ENCODE results near the gene PGK2. TPM values are rescaled to one million over a fixed set of nuclear protein-coding genes. Genes with fewer than 3 reads are reported as not detected.
"Not testable (repeated sequence)": the region's sequence is repeated elsewhere in the genome, so short reads cannot be mapped to it uniquely, and the experiment has no call there.

The PGK2 gene
- total RNA-seq, 1 donor from 2014 or later, result not detected

GRCh38 chr6:49796842-49797455, 9.9 kb upstream of the PGK2 start:
- H3K4me3 ChIP-seq (ENCODE audit: low read length in 3 of 3); H3K27ac ChIP-seq (ENCODE audit: low read depth, low read length); H3K4me1 ChIP-seq (ENCODE audit: control insufficient read depth in 3 of 3, insufficient read depth in 3 of 3, low read length in 3 of 3); H3K9ac ChIP-seq (ENCODE audit: low read depth in 1 of 3, low read length in 3 of 3); H3K27me3 ChIP-seq (ENCODE audit: control insufficient read depth in 3 of 3, insufficient read depth in 3 of 3, low read length in 3 of 3); H3K9me3 ChIP-seq (ENCODE audit: control insufficient read depth in 3 of 3, low read length in 3 of 3); H3K36me3 ChIP-seq (ENCODE audit: control insufficient read depth in 3 of 3, insufficient read depth in 3 of 3, low read length in 3 of 3): not testable (repeated sequence)

- Histone ChIP-seq H3K27me3 (ENCODE audit: control insufficient read depth in 3 of 3, insufficient read depth in 3 of 3, low read length in 3 of 3) (no peaks in the 10 kb centered on the region), H3K4me3 (ENCODE audit: low read length in 3 of 3) (no peak overlapping the region), H3K27ac (ENCODE audit: low read depth, low read length) (no peak overlapping the region), H3K9me3 (ENCODE audit: control insufficient read depth in 3 of 3, low read length in 3 of 3) (no peaks in the 10 kb centered on the region), H3K36me3 (ENCODE audit: control insufficient read depth in 3 of 3, insufficient read depth in 3 of 3, low read length in 3 of 3) (no peaks in the 10 kb centered on the region), H3K9ac (ENCODE audit: low read depth in 1 of 3, low read length in 3 of 3) (no peak overlapping the region), H3K4me1 (ENCODE audit: control insufficient read depth in 3 of 3, insufficient read depth in 3 of 3, low read length in 3 of 3) (no peaks in the 10 kb centered on the region)
Measured at GRCh38 chr6:49790341-49790740, 3.3 kb upstream of the PGK2 start.

GRCh38 chr6:49784272-49784671, 2.8 kb downstream of the PGK2 start:
- Histone ChIP-seq H3K36me3 (ENCODE audit: control insufficient read depth in 3 of 3, insufficient read depth in 3 of 3, low read length in 3 of 3) (no peaks in the 10 kb centered on the region), H3K4me1 (ENCODE audit: control insufficient read depth in 3 of 3, insufficient read depth in 3 of 3, low read length in 3 of 3) (no peaks in the 10 kb centered on the region), H3K4me3 (ENCODE audit: low read length in 3 of 3) (no peak overlapping the region), H3K9me3 (ENCODE audit: control insufficient read depth in 3 of 3, low read length in 3 of 3) (no peaks in the 10 kb centered on the region), H3K9ac (ENCODE audit: low read depth in 1 of 3, low read length in 3 of 3) (no peak overlapping the region), H3K27me3 (ENCODE audit: control insufficient read depth in 3 of 3, insufficient read depth in 3 of 3, low read length in 3 of 3) (no peaks in the 10 kb centered on the region), H3K27ac (ENCODE audit: low read depth, low read length) (no peak overlapping the region)

- no peak overlapping the region for H3K27ac ChIP-seq (ENCODE audit: low read depth, low read length)
- H3K9ac ChIP-seq (ENCODE audit: low read depth in 1 of 3, low read length in 3 of 3), result no peak overlapping the region
- H3K9me3 ChIP-seq (ENCODE audit: control insufficient read depth in 3 of 3, low read length in 3 of 3), result no peaks in the 10 kb centered on the region
- no peak overlapping the region for H3K4me3 ChIP-seq (ENCODE audit: low read length in 3 of 3)
- no peaks in the 10 kb centered on the region for H3K4me1 ChIP-seq (ENCODE audit: control insufficient read depth in 3 of 3, insufficient read depth in 3 of 3, low read length in 3 of 3)
- H3K36me3 ChIP-seq (ENCODE audit: control insufficient read depth in 3 of 3, insufficient read depth in 3 of 3, low read length in 3 of 3), result no peaks in the 10 kb centered on the region
- H3K27me3 ChIP-seq (ENCODE audit: control insufficient read depth in 3 of 3, insufficient read depth in 3 of 3, low read length in 3 of 3), result no peaks in the 10 kb centered on the region
Measured at GRCh38 chr6:49782725-49783124, 4.4 kb downstream of the PGK2 start.

- Histone ChIP-seq H3K4me1 (ENCODE audit: control insufficient read depth in 3 of 3, insufficient read depth in 3 of 3, low read length in 3 of 3) (no peaks in the 10 kb centered on the region), H3K36me3 (ENCODE audit: control insufficient read depth in 3 of 3, insufficient read depth in 3 of 3, low read length in 3 of 3) (no peaks in the 10 kb centered on the region), H3K9ac (ENCODE audit: low read depth in 1 of 3, low read length in 3 of 3) (no peak overlapping the region), H3K27ac (ENCODE audit: low read depth, low read length) (no peak overlapping the region), H3K27me3 (ENCODE audit: control insufficient read depth in 3 of 3, insufficient read depth in 3 of 3, low read length in 3 of 3) (no peaks in the 10 kb centered on the region), H3K4me3 (ENCODE audit: low read length in 3 of 3) (no peak overlapping the region), H3K9me3 (ENCODE audit: control insufficient read depth in 3 of 3, low read length in 3 of 3) (no peaks in the 10 kb centered on the region)
Measured at GRCh38 chr6:49782293-49782692, 4.8 kb downstream of the PGK2 start.

- Histone ChIP-seq H3K9ac (ENCODE audit: low read depth in 1 of 3, low read length in 3 of 3) (no peak overlapping the region), H3K27me3 (ENCODE audit: control insufficient read depth in 3 of 3, insufficient read depth in 3 of 3, low read length in 3 of 3) (no peaks in the 10 kb centered on the region), H3K4me3 (ENCODE audit: low read length in 3 of 3) (no peak overlapping the region), H3K4me1 (ENCODE audit: control insufficient read depth in 3 of 3, insufficient read depth in 3 of 3, low read length in 3 of 3) (no peaks in the 10 kb centered on the region), H3K9me3 (ENCODE audit: control insufficient read depth in 3 of 3, low read length in 3 of 3) (no peaks in the 10 kb centered on the region), H3K36me3 (ENCODE audit: control insufficient read depth in 3 of 3, insufficient read depth in 3 of 3, low read length in 3 of 3) (no peaks in the 10 kb centered on the region), H3K27ac (ENCODE audit: low read depth, low read length) (no peak overlapping the region)
Measured at GRCh38 chr6:49776444-49776843, 10.6 kb downstream of the PGK2 start.

- H3K4me1 ChIP-seq (ENCODE audit: control insufficient read depth in 3 of 3, insufficient read depth in 3 of 3, low read length in 3 of 3), result no peaks in the 10 kb centered on the region
- no peaks in the 10 kb centered on the region for H3K9me3 ChIP-seq (ENCODE audit: control insufficient read depth in 3 of 3, low read length in 3 of 3)
- H3K27me3 ChIP-seq (ENCODE audit: control insufficient read depth in 3 of 3, insufficient read depth in 3 of 3, low read length in 3 of 3), result no peaks in the 10 kb centered on the region
- no peak overlapping the region for H3K4me3 ChIP-seq (ENCODE audit: low read length in 3 of 3)
- no peak overlapping the region for H3K9ac ChIP-seq (ENCODE audit: low read depth in 1 of 3, low read length in 3 of 3)
- no peak overlapping the region for H3K27ac ChIP-seq (ENCODE audit: low read depth, low read length)
- H3K36me3 ChIP-seq (ENCODE audit: control insufficient read depth in 3 of 3, insufficient read depth in 3 of 3, low read length in 3 of 3), result no peaks in the 10 kb centered on the region
Measured at GRCh38 chr6:49775043-49775442, 12.0 kb downstream of the PGK2 start.

GRCh38 chr6:49772285-49772684, 14.8 kb downstream of the PGK2 start:
- Histone ChIP-seq H3K9me3 (ENCODE audit: control insufficient read depth in 3 of 3, low read length in 3 of 3) (no peaks in the 10 kb centered on the region), H3K4me3 (ENCODE audit: low read length in 3 of 3) (no peak overlapping the region), H3K9ac (ENCODE audit: low read depth in 1 of 3, low read length in 3 of 3) (no peak overlapping the region), H3K36me3 (ENCODE audit: control insufficient read depth in 3 of 3, insufficient read depth in 3 of 3, low read length in 3 of 3) (no peaks in the 10 kb centered on the region), H3K4me1 (ENCODE audit: control insufficient read depth in 3 of 3, insufficient read depth in 3 of 3, low read length in 3 of 3) (no peaks in the 10 kb centered on the region), H3K27ac (ENCODE audit: low read depth, low read length) (no peak overlapping the region), H3K27me3 (ENCODE audit: control insufficient read depth in 3 of 3, insufficient read depth in 3 of 3, low read length in 3 of 3) (no peaks in the 10 kb centered on the region)

- Histone ChIP-seq H3K27me3 (ENCODE audit: control insufficient read depth in 3 of 3, insufficient read depth in 3 of 3, low read length in 3 of 3) (no peaks in the 10 kb centered on the region), H3K9me3 (ENCODE audit: control insufficient read depth in 3 of 3, low read length in 3 of 3) (no peaks in the 10 kb centered on the region), H3K9ac (ENCODE audit: low read depth in 1 of 3, low read length in 3 of 3) (no peak overlapping the region), H3K4me3 (ENCODE audit: low read length in 3 of 3) (no peak overlapping the region), H3K4me1 (ENCODE audit: control insufficient read depth in 3 of 3, insufficient read depth in 3 of 3, low read length in 3 of 3) (no peaks in the 10 kb centered on the region), H3K36me3 (ENCODE audit: control insufficient read depth in 3 of 3, insufficient read depth in 3 of 3, low read length in 3 of 3) (no peaks in the 10 kb centered on the region), H3K27ac (ENCODE audit: low read depth, low read length) (no peak overlapping the region)
Measured at GRCh38 chr6:49766762-49767161, 20.3 kb downstream of the PGK2 start.

GRCh38 chr6:49764571-49765236, 22.4 kb downstream of the PGK2 start:
- no peak overlapping the region for H3K9ac ChIP-seq (ENCODE audit: low read depth in 1 of 3, low read length in 3 of 3)
- H3K27me3 ChIP-seq (ENCODE audit: control insufficient read depth in 3 of 3, insufficient read depth in 3 of 3, low read length in 3 of 3), result no peaks in the 10 kb centered on the region
- H3K9me3 ChIP-seq (ENCODE audit: control insufficient read depth in 3 of 3, low read length in 3 of 3), result no peaks in the 10 kb centered on the region
- H3K36me3 ChIP-seq (ENCODE audit: control insufficient read depth in 3 of 3, insufficient read depth in 3 of 3, low read length in 3 of 3), result no peaks in the 10 kb centered on the region
- no peak overlapping the region for H3K4me3 ChIP-seq (ENCODE audit: low read length in 3 of 3)
- H3K27ac ChIP-seq (ENCODE audit: low read depth, low read length), result no peak overlapping the region
- H3K4me1 ChIP-seq (ENCODE audit: control insufficient read depth in 3 of 3, insufficient read depth in 3 of 3, low read length in 3 of 3), result no peaks in the 10 kb centered on the region
